Measurements from ENCODE around the gene MICALL1. TPM values are rescaled to one million over a fixed set of nuclear protein-coding genes. Genes with fewer than 3 reads are reported as not detected.
A peak's percentile ranks its signal among the peaks of the same experiment; 100 is the strongest.

Gene MICALL1
- total RNA-seq, 4 donors from 2014 or later, result 10.7 to 34.5 (median 20.4) TPM

- peaks cover 0 to 44% (median 14%) of the 10 kb centered on the region in 4 donors for H3K4me1 ChIP-seq
- whole genome bisulfite sequencing, 2 donors, result 48 to 55% methylated on average over 15 of the region's 15 CpGs
Observed at GRCh38 chr22:37910890-37911672, 5.0 kb downstream of the MICALL1 start.

GRCh38 chr22:37911697-37912096 lies 5.6 kb downstream of the MICALL1 start:
- TF ChIP-seq EP300 (IDR thresholded peaks at IDR 0.05) (no peak), POLR2A (IDR thresholded peaks at IDR 0.05) (no peak), CTCF (IDR thresholded peaks at IDR 0.05) (no peak)
- no peaks in the 10 kb centered on the region for H3K9me3 ChIP-seq
- no peaks in the 10 kb centered on the region for H3K27me3 ChIP-seq
- H3K4me1 ChIP-seq, result peaks cover 0 to 43% (median 13%) of the 10 kb centered on the region in 4 donors
- H3K27ac ChIP-seq, result peak overlapping the region in 2 of 4 donors; percentile 51 to 66
- H3K4me3 ChIP-seq, result no peak overlapping the region
- WGBS, 2 donors, result 53 to 55% methylated on average over 8 of the region's 8 CpGs
- H3K36me3 ChIP-seq, result peaks cover 0 to 47% (median 0%) of the 10 kb centered on the region in 3 donors
- no peak for DNase-seq (ENCODE audit: low spot score in 2 of 2)

More at GRCh38 chr22:37910890-37911672, 5.0 kb downstream of the MICALL1 start:
- Histone ChIP-seq H3K9me3 (no peaks in the 10 kb centered on the region), H3K4me3 (no peak overlapping the region), H3K36me3 (peaks cover 0 to 41% (median 0%) of the 10 kb centered on the region in 3 donors), H3K27me3 (no peaks in the 10 kb centered on the region), H3K27ac (peak overlapping the region in 3 of 4 donors; percentile 50 to 66 (median 51))
- TF ChIP-seq EP300 (IDR thresholded peaks at IDR 0.05), result no peak
- TF ChIP-seq CTCF (IDR thresholded peaks at IDR 0.05), result no peak
- TF ChIP-seq POLR2A (IDR thresholded peaks at IDR 0.05), result no peak
- DNase-seq (ENCODE audit: low spot score in 2 of 2), result no peak

GRCh38 chr22:37912171-37912570 lies 6.1 kb downstream of the MICALL1 start:
- DNase-seq (ENCODE audit: low spot score in 2 of 2), result no peak
- Histone ChIP-seq H3K9me3 (no peaks in the 10 kb centered on the region), H3K4me1 (peaks cover 0 to 38% (median 9%) of the 10 kb centered on the region in 4 donors), H3K27me3 (no peaks in the 10 kb centered on the region), H3K4me3 (no peak overlapping the region), H3K36me3 (peaks cover 0 to 52% (median under 1%) of the 10 kb centered on the region in 3 donors), H3K27ac (no peak overlapping the region)
- no peak for TF ChIP-seq CTCF (IDR thresholded peaks at IDR 0.05)
- TF ChIP-seq POLR2A (IDR thresholded peaks at IDR 0.05), result no peak
- TF ChIP-seq EP300 (IDR thresholded peaks at IDR 0.05), result no peak
- 86 to 88% methylated on average over 8 of the region's 8 CpGs for WGBS, 2 donors

- WGBS, 2 donors, result 81 to 82% methylated on average over 7 of the region's 7 CpGs
- Histone ChIP-seq H3K4me1 (peaks cover 0 to 27% (median 4%) of the 10 kb centered on the region in 4 donors), H3K27me3 (no peaks in the 10 kb centered on the region), H3K4me3 (no peak overlapping the region), H3K9me3 (no peaks in the 10 kb centered on the region), H3K36me3 (peaks cover 0 to 63% (median 7%) of the 10 kb centered on the region in 3 donors), H3K27ac (no peak overlapping the region)
- DNase-seq (ENCODE audit: low spot score in 2 of 2), result no peak
- TF ChIP-seq CTCF (IDR thresholded peaks at IDR 0.05) (no peak), EP300 (IDR thresholded peaks at IDR 0.05) (no peak), POLR2A (IDR thresholded peaks at IDR 0.05) (no peak)
Observed at GRCh38 chr22:37913233-37913721, 7.2 kb downstream of the MICALL1 start.

GRCh38 chr22:37916311-37916710 lies 10.2 kb downstream of the MICALL1 start:
- Histone ChIP-seq H3K4me1 (peaks cover 0 to 6% (median 0%) of the 10 kb centered on the region in 4 donors), H3K36me3 (peaks cover 2 to 91% (median 7%) of the 10 kb centered on the region in 3 donors)

More at GRCh38 chr22:37916311-37916710, 10.2 kb downstream of the MICALL1 start:
- H3K27me3 ChIP-seq, result no peaks in the 10 kb centered on the region
- WGBS, 2 donors, result 89 to 92% methylated on average over 5 of the region's 5 CpGs
- TF ChIP-seq EP300 (IDR thresholded peaks at IDR 0.05) (no peak), POLR2A (IDR thresholded peaks at IDR 0.05) (no peak), CTCF (IDR thresholded peaks at IDR 0.05) (no peak)
- H3K9me3 ChIP-seq, result no peaks in the 10 kb centered on the region
- no peak overlapping the region for H3K4me3 ChIP-seq
- no peak for DNase-seq (ENCODE audit: low spot score in 2 of 2)
- H3K27ac ChIP-seq, result no peak overlapping the region
